ENCODE data around the gene SLC26A1.

Gene SLC26A1

DNA sequence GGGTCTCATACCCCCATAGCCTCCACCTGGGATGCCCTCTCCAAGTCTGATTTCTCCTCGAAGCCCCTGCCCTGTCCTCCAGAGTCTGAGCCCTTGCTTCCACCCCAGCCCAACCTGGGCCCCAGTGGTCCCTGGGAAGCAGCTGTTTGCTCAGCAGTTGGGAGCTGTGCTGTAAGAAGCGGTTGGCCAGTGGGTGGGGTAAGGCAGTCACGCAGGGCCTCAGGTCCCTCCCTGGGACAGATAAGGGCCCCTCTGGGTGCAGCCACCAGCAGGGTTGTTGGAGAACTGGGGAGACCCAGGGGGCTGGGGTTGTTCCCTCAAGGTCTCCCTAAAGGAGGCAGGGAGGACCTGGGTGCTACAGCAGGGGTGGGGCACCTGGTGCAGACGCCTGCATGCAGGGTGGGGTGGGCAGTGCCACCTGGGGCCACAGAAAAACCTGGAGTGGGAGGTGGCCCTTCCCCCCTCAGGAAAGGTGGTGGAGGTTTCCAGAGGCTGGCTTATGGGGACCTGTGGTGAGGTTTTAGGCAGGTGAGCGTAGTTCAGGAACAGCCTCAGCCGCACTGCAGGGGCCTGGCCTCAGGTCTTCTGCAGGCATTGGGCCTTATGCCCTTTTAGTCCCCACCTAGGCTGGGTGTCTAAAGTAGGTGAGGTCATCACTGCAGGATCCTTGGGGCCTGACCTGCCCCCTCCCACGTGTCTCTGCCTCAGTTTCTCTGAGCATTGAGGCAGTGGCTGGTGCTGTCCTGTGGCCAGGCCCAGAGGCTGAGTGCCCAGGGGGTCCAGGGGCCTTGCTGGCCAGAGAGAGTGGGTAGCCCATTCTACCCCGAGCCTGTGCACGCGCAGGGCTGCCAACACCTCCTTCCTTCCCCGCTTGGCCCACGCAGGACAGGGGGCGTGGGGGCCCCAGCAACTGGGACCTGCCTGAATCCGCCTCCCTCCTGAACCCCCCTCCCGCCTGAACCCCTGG is 3.1 kb upstream of the SLC26A1 start:
- DNase-seq (ENCODE audit: low spot score) = no peak

DNA sequence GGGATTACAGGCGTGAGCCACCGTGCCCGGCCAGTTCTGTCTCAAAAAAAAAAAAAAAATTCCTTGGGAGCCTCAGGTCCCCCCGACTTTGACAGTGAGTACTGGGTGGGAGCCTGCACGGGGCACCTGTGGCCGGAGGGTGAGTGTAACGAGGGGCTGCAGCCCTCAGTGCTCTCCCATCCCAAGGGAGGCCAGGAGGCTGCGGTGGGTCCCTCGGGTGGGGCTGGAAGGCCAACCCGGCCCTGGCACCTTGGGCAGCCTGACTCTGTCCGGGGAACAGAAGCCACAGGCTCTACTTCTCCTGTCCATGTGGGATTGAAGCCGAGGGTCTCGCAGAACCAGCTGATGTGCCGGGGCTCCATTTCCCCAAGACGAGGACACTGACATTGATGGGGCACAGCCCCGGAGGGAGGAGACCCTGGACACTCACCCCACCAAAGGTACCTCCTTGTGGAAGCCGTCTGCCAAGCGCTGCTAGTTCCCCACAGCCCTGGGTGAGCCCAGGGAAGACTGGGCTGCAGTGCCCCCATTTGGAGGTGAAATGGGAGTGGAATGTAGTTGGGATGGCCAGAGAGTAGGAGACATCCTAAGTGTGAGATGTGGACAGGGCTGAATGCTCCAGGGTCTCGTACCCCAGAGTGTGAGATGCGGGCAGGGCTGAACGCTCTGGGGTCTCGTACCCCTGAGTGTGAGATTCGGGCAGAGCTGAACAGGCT is 2.3 kb upstream of the SLC26A1 start:
- Histone ChIP-seq H3K4ac (ENCODE audit: low read length) (no peak overlapping the region), H3K4me3 (ENCODE audit: low read length in 2 of 2) (no peak overlapping the region), H3K4me2 (ENCODE audit: insufficient read depth, low read length, poor library complexity, severe bottlenecking) (no peak overlapping the region), H3K27ac (replicated peaks; ENCODE audit: low read length) (no peak overlapping the region), H3K14ac (ENCODE audit: low read length) (no peak overlapping the region), H3K18ac (ENCODE audit: low read length) (no peak overlapping the region), H2BK12ac (ENCODE audit: low read length) (no peak overlapping the region), H2BK120ac (ENCODE audit: low read depth, low read length) (no peak overlapping the region), H2BK15ac (ENCODE audit: low read length) (no peak overlapping the region), H4K91ac (ENCODE audit: low read depth, low read length, poor library complexity) (no peak overlapping the region), H2AK5ac (ENCODE audit: low read depth, low read length) (peak overlapping the region; percentile 42), H2AFZ (ENCODE audit: low read length) (no peak overlapping the region), H2BK5ac (ENCODE audit: low read length) (no peak overlapping the region), H3K79me1 (ENCODE audit: low read depth, low read length) (peaks cover 2% of the 10 kb centered on the region), H3K27me3 (ENCODE audit: control insufficient read depth in 3 of 3, insufficient read depth in 3 of 3, low read depth in 1 of 3, low read length in 3 of 3) (peaks cover 6 to 44% (median 39%) of the 10 kb centered on the region in 3 experiments), H4K8ac (ENCODE audit: low read depth, low read length) (no peak overlapping the region), H3K36me3 (replicated peaks in 1 of 2; ENCODE audit: control insufficient read depth in 2 of 2, insufficient read depth in 2 of 2, low read length in 2 of 2) (peaks cover 0 to 1% of the 10 kb centered on the region in 2 donors), H3K9ac (ENCODE audit: low read depth, low read length, poor library complexity) (no peak overlapping the region), H3K9me3 (replicated peaks in 1 of 2; ENCODE audit: control insufficient read depth in 2 of 2, insufficient read depth in 1 of 2, low read depth in 1 of 2, low read length in 2 of 2) (peaks cover 2% of the 10 kb centered on the region in 2 donors), H3K23ac (ENCODE audit: low read depth, low read length, poor library complexity) (no peak overlapping the region), H3K4me1 (ENCODE audit: control insufficient read depth in 2 of 2, insufficient read depth in 1 of 2, low read depth in 1 of 2, low read length in 2 of 2) (peaks cover 4 to 21% of the 10 kb centered on the region in 2 donors)
- no CpG with 5 or more reads among the region's 23 CpGs for WGBS, 2 donors (ENCODE audit: extremely low coverage in 2 of 2, insufficient read length in 2 of 2, insufficient replicate concordance in 1 of 2)
- no peak for DNase-seq (ENCODE audit: low spot score)

More for the DNA sequence above, 3.1 kb upstream of the SLC26A1 start:
- Histone ChIP-seq H2BK120ac (ENCODE audit: low read depth, low read length) (no peak overlapping the region), H3K14ac (ENCODE audit: low read length) (no peak overlapping the region), H3K4ac (ENCODE audit: low read length) (no peak overlapping the region), H3K4me1 (ENCODE audit: control insufficient read depth in 2 of 2, insufficient read depth in 1 of 2, low read depth in 1 of 2, low read length in 2 of 2) (peaks cover 4 to 21% of the 10 kb centered on the region in 2 donors), H3K79me1 (ENCODE audit: low read depth, low read length) (peaks cover 2% of the 10 kb centered on the region), H4K91ac (ENCODE audit: low read depth, low read length, poor library complexity) (no peak overlapping the region), H2BK12ac (ENCODE audit: low read length) (no peak overlapping the region), H3K9ac (ENCODE audit: low read depth, low read length, poor library complexity) (no peak overlapping the region), H2BK15ac (ENCODE audit: low read length) (no peak overlapping the region), H2AFZ (ENCODE audit: low read length) (peak overlapping the region; percentile 88), H3K27me3 (ENCODE audit: control insufficient read depth in 3 of 3, insufficient read depth in 3 of 3, low read depth in 1 of 3, low read length in 3 of 3) (peaks cover 7 to 53% (median 47%) of the 10 kb centered on the region in 3 experiments), H3K4me2 (ENCODE audit: insufficient read depth, low read length, poor library complexity, severe bottlenecking) (peak overlapping the region; percentile 69), H3K18ac (ENCODE audit: low read length) (peak overlapping the region; percentile 83), H3K9me3 (replicated peaks in 1 of 2; ENCODE audit: control insufficient read depth in 2 of 2, insufficient read depth in 1 of 2, low read depth in 1 of 2, low read length in 2 of 2) (peaks cover 2 to 3% of the 10 kb centered on the region in 2 donors), H3K36me3 (replicated peaks in 1 of 2; ENCODE audit: control insufficient read depth in 2 of 2, insufficient read depth in 2 of 2, low read length in 2 of 2) (no peaks in the 10 kb centered on the region), H2BK5ac (ENCODE audit: low read length) (no peak overlapping the region), H3K23ac (ENCODE audit: low read depth, low read length, poor library complexity) (peak overlapping the region; percentile 65), H4K8ac (ENCODE audit: low read depth, low read length) (no peak overlapping the region), H2AK5ac (ENCODE audit: low read depth, low read length) (peak overlapping the region; percentile 84), H3K27ac (replicated peaks; ENCODE audit: low read length) (no peak overlapping the region), H3K4me3 (ENCODE audit: low read length in 2 of 2) (no peak overlapping the region)
- WGBS, 2 donors (ENCODE audit: extremely low coverage in 2 of 2, insufficient read length in 2 of 2, insufficient replicate concordance in 1 of 2) = no CpG with 5 or more reads among the region's 15 CpGs

- Histone ChIP-seq H2BK5ac (ENCODE audit: low read length) (no peak overlapping the region), H3K18ac (ENCODE audit: low read length) (peak overlapping the region; percentile 8), H2BK12ac (ENCODE audit: low read length) (no peak overlapping the region), H3K79me1 (ENCODE audit: low read depth, low read length) (peaks cover 8% of the 10 kb centered on the region), H2AFZ (ENCODE audit: low read length) (peak overlapping the region; percentile 88), H3K9me3 (replicated peaks in 1 of 2; ENCODE audit: control insufficient read depth in 2 of 2, insufficient read depth in 1 of 2, low read depth in 1 of 2, low read length in 2 of 2) (no peaks in the 10 kb centered on the region), H4K91ac (ENCODE audit: low read depth, low read length, poor library complexity) (no peak overlapping the region), H3K4me1 (ENCODE audit: control insufficient read depth in 2 of 2, insufficient read depth in 1 of 2, low read depth in 1 of 2, low read length in 2 of 2) (peaks cover 3 to 12% of the 10 kb centered on the region in 2 donors), H3K14ac (ENCODE audit: low read length) (no peak overlapping the region), H3K27ac (replicated peaks; ENCODE audit: low read length) (no peak overlapping the region), H3K9ac (ENCODE audit: low read depth, low read length, poor library complexity) (no peak overlapping the region), H3K36me3 (replicated peaks in 1 of 2; ENCODE audit: control insufficient read depth in 2 of 2, insufficient read depth in 2 of 2, low read length in 2 of 2) (peaks cover 0 to 1% of the 10 kb centered on the region in 2 donors), H3K23ac (ENCODE audit: low read depth, low read length, poor library complexity) (peak overlapping the region; percentile 75), H2AK5ac (ENCODE audit: low read depth, low read length) (peak overlapping the region; percentile 47), H2BK15ac (ENCODE audit: low read length) (no peak overlapping the region), H4K8ac (ENCODE audit: low read depth, low read length) (no peak overlapping the region), H3K4ac (ENCODE audit: low read length) (no peak overlapping the region), H3K4me2 (ENCODE audit: insufficient read depth, low read length, poor library complexity, severe bottlenecking) (peak overlapping the region; percentile 18), H3K4me3 (ENCODE audit: low read length in 2 of 2) (peak overlapping the region in 1 of 2 donors; percentile 60), H2BK120ac (ENCODE audit: low read depth, low read length) (no peak overlapping the region), H3K27me3 (ENCODE audit: control insufficient read depth in 3 of 3, insufficient read depth in 3 of 3, low read depth in 1 of 3, low read length in 3 of 3) (peaks cover 2 to 30% (median 17%) of the 10 kb centered on the region in 3 experiments)
- no peak for DNase-seq (ENCODE audit: low spot score)
- no CpG with 5 or more reads among the region's 25 CpGs for WGBS, 2 donors (ENCODE audit: extremely low coverage in 2 of 2, insufficient read length in 2 of 2, insufficient replicate concordance in 1 of 2)
Measured at GRCh38 chr4:992297-993110, 700 bp downstream of the SLC26A1 start.
